HS-27A (cell line): ENCODE results near the gene CXXC4.

ENCODE experiments used
- DNase-seq: peaks from one replicate; pipeline ENCODE4 v3.0.0-alpha.2; 2012; ENCODE audit warnings: low read depth, missing footprints

The CXXC4 gene

DNA sequence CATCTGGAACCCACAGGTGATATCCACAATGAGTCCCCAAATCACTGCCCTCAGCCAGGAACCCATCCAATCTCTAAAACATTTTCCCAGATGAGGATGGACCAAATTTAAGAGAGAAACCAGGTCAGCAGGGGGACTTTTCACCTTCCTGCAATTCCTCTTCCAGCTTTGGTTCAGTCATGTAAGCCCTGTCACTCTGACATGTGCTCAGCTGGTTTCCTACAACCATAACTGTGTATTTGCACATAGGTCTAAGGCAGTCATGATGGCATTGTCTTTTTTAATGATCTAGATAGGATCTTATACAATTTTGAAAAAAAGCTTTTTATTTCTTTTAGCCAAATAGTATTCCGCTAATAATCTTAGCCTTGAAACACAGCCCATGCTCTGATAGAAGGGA, 6.5 kb downstream of the CXXC4 start:
- no peak for DNase-seq

DNA sequence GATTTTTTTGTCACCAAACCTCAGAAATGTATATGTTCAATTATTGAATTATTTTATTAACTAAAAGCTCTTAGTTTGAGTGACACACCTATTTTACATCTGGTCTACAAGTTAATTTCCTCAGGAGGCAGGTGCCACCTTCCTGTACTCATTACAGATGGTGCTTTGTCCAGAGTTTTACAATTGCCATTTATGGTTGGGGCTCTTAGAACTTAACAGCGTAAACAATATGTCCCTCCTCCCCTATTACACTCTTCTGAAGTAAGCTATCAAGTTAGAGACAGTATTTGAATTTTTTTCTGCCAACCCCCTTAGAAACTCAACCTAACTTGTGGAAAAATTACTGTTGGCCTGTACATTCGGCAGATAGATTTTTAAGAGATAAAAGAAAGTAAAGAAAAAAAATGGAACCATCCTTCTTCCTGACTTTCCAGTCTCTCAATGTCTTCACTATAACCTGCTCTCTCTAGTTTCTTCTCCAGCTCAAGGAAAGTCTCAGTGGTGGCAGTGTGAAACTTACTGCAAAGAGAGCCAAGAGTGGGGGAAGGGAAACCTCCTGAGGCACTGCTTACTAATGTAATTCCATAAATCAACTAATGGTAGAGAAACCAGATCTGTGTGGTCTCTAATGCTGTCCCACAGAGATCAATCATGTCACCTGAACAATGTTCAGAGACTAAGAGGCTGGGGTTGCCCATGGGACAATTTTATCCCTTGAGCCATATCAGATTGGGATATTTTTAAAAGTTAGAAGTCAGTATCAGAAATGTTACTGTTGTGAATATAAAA, 7.8 kb downstream of the CXXC4 start:
- no peak for DNase-seq

DNA sequence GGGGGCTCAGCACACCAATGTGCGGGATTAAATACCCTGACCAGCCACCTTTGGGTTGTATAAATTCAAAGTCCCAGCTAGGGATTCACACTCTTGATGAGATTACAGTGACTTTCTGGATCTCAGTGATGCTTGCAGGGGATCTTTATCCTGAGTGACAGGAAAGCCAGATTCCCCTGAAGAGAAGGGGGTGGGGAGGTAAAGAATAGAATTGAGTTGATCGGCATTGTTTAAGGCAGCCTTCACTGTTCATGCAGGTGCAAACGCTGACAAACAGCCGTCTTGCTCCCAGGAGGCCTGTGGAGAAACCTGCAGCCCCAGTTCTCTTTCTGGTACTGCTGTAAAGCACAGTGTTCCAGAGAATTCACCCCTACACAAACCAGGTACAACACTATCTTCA, 19.0 kb downstream of the CXXC4 start:
- no peak for DNase-seq

DNA sequence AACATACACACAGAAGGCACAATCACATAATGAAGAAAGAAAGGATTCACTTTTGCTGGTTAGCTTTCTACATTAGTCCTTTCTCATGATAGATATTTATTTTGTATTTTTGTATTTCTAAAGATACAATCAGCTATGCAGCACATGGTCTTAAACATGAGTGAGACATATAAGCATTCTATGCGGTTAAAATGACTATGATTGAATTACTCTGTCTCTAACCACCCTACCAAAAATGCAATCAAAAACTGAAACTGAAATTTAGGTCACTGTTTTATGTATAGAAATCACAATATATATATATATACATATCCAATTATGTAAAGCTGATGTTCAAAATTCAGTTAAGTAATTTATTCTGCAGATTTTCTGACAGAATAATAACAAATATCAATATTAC, 21.9 kb downstream of the CXXC4 start:
- DNase-seq = no peak

DNA sequence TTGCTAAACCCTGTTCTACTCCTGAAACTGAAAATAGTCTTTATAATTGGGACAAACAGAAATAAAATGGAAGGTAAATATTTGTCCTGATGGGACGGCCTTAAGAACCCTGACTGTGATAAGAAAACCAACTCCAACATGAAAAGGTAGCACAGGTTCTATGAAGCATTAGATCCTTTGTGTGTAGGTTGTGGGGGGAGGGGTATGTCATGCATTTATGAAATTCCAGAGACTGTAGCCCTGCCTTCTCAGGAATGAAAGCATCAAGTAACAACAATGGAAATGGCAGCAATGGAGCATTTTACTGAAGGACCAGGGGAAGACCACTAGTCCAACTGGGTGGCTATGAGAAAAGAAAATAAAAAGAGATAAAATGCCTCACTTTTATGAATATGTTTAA, 23.9 kb downstream of the CXXC4 start:
- DNase-seq = no peak

DNA sequence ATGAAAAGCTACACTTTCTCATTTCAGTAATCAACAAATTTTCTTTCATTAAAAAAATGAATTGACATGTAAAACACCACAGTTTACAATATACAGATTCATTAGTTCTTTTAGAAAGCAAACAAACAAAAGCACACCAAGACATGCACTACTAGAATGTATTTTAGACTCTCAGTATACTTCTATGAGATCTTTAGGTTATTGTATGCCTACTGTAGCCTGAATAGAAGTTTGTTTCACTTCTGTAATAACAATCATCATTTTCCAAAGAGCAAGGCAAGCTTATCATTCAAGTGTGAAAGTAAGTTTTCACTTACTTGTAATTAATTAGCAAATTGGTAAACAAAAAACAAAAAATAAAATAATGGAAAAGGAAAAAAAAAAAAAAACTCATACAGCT, 24.9 kb downstream of the CXXC4 start:
- no peak for DNase-seq

DNA sequence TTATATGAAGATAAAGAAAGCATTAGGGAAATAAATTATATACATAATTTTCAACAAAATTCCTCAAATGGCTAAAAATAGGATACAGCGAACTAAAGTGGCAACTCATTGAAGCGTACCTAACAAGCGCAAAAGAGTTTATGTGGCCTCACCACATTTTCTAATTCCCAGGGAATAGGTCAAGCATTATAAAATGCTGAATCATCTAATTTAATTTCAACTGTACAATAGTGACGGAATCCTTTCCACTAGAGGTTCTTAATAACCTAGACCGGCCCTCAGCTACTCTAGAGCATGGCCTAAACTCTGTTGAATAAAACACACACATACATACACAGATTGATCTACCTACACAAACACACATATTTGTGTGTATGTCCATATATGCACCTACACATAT, 29.1 kb downstream of the CXXC4 start:
- no peak for DNase-seq

DNA sequence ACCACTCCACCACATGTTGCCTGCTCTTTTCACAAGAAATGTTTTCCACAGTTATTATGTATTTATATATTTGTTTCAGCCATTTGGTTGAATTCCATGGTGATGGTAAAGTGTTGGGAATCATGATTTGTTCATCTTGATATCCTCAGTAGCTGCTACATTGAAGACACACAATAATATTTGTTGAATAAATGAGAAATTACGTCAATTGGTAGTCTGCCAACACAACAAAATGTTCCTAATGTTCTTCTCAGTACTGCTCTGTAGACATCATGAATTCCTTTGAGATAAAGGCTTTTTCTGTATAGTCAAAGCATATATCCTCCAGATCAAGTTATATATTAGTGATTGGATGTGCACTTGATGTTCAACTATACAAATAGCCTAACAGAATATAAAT, 29.5 kb downstream of the CXXC4 start:
- no peak for DNase-seq

DNA sequence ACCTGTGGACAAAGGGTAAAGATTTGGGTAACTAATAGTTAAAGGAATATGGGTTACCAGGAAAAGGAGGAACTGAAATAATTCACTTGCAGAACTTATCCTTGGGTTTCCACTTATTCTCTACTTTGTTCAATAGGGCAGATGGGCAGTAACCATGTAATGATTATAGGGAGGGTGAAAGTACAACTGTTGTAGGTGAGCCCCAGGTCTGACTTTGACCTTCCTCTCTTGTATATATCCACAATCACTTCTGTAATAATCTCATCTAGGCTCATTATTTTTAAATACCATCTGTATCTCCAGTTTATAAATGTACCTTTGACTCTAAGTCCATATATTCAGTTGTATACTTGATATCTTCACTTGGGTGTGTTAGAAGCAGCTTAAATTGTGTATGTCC, 32.1 kb downstream of the CXXC4 start:
- no peak for DNase-seq

DNA sequence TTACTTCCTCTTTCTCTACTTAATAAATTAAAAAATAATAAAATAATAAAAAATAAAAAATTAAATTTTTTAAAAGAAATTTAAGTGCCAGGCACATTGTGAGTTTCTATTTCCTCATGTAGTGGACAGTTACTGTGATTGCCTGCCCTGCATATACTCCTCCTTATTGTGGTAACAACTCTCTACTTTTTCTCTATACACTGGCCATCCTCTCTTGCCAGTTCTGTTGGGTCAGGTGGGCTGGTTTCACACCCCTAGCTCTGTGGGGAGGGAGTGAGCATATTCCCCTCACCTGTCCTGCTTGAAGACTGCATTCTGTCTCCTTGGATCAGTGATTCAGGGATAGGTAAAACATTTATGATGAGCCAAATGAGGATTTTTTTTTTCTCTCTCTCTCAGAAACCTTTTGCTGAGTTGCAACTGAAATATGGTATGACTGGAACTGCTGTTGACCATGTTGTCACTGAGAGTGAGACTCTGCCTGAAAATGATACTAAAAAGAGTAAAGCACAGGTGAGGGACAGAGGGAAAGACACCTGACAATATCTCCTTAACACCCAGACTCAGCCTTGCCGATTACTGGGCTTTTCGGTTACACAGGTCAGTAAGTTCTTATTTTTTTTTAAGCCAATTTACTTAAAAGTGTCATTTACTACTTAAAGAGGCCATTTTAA, 37.2 kb downstream of the CXXC4 start:
- no peak for DNase-seq

DNA sequence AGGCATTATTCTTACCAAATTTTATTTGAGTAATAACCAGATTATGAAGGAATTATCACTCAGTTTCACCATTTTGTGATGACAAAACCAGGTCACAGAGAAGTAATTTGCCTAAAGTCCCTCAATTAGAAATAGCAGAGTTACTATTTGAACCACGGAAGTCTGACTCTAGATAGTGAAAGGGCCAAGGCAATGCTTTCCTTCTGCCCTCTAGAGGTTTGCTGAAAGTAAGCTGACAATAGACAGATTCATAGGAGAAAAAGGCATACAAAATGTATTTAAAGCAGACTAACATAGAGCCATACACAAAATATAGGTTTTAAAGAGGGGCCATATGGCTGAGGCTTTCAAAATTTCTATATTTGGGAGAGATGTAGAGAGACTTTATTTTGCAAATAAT, 43.1 kb downstream of the CXXC4 start:
- no peak for DNase-seq

DNA sequence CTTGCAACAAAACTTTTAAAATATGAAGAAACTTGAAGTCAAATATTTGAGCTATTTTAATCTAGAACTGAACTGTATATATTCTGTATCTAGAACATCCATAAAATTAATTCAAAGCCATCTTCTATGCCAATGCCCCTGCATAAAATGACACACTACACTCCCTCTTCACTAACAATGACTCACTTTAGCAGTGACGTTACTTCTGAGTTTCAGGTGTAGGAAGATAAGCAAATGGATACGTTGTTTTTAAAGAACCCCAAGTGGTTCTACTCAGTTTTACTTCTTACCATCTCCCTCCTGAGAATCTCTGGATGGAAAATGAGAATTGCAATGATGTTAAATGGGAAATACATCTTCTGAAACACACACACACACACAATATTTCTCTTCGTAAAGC, 45.2 kb downstream of the CXXC4 start:
- DNase-seq = no peak

DNA sequence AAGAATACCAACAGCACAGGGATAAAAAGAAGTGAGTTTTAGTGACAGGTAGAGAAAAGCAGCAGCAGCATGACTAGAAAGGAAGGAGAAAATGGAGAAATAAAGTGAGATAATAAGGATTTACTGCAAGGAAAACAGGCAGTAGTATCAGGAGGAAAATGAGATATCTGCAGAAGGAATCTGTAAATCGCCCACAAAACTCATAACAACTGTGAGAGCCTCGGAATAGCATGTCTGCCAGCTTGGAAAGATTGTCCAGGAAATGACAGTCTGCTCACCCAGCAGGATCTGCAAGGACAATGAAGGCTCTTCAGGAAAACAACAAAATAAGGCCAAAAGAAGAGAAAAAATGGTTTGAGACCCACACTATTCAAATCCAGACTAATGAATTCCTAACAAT, 47.4 kb downstream of the CXXC4 start:
- DNase-seq = no peak

DNA sequence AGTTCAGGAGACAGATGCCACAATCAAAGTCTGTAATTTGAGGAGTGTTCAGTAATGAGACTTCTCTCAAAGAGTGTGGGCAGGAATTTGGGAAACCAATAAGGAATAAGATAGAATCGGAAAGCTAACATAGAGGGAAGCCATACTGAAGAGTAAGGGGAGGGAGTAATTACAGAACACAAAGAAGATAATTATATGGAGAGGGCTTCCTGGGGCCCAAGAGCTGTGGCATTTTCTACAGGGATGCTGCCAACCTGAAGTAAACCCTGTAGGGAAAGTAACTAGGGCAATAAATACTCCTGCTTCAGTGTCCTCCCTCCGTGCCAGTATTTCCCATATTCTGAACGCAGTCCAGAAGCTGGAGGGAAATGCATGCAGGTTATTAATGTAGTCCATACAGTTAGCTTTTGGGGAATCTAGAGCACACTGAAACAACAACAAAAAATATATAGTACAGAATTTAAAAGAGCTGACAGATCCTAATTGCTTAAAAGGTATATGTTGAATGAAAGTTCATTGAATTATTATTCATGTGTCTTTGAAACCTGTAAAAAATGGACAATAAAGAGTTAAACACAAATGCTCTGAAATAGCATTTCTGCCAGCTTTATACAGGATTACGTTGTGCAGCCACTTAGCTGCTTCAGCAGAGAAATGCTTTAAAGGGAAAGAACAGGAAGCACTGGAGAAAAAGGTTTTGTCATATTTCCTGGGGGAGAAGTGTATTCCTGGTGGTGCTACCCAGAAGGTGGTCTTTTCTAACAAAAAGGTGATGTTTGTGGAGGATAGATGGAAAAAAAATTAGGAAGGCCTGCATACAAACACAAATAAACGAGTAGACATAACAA, 48.0 kb downstream of the CXXC4 start:
- DNase-seq = no peak

DNA sequence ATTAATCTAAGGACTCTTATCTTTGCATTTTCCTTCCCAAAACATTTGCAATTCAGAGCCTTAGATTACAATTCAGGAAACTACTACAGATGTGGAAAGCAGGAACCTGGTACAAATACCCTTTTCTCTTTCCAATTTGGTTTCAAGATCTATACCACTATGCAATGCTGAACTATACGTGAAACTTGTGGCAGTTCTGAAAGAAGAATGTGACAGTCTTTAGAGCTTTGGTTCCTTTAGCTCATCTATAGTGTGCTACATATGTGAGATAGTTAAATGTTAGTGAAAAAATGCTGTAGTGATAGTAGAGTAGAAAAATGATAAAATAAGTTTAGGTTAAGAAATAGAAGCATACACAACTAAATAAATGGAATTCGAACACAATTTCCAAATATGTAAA, 50.0 kb downstream of the CXXC4 start:
- DNase-seq = no peak

DNA sequence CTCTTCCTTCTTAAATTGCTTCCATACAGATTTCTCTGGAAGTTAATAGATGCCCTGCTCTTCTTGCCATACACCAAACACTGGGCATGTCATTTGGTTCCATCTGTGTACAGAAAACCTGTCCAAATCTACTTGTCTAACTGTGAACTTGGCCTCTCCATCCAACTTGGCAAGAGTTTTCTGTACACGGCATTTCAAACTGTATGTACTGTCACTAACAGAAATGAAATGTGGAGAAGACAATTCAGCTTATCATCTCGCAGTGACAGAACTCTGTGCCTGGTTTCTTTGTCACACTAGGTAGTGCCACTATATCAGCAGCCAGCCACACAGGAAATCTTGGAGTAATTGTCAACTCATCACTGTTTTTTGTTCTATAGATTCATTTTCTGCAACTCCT, 58.2 kb downstream of the CXXC4 start:
- no peak for DNase-seq

DNA sequence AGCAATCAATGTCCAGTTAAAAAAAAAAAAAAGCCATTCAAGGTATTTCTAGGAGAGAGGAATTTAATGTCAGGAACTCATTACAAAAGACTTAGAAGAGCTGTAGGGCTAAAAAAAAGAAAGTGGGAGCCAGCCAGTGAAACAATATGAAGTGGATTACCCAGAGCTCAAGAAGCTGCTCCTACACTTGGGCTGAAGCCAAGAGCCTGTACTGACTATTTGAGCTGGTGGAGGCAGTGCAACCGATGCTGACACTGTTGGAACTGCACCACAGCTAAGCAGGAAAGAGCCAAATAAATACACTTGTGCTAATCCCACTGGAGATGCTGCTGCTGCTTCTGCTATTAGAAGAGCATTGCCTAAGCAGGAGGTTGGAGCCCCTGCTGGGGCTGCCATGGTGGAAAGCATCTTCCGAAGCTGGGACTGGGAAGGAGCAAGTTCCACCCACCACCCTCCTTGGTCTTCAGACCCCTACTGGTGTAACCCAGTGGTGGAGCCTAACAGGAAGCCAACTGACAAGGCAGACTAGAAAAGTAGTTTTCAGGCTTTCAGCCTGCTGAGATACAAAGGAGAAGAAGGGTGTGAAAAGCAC, 65.4 kb downstream of the CXXC4 start:
- no peak for DNase-seq

DNA sequence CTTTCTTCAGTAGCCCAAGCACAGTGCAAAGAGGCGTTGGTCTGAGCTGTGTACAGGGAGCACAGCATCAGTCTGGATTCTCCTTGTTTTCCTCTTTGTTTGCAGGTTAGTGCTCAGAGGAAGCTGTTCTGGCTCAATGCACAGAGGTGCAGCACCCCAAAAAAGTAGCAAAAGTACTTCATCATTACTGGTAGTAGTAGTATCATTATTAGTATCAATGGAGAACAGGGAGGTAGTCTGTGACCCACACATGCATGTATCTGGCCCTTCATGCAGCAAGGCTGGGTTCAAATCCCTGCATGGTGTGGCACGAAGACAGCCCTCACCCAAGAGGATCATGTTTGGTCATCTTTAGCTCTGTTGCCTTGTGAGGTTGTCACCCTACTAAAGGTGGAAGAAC, 68.7 kb downstream of the CXXC4 start:
- no peak for DNase-seq

DNA sequence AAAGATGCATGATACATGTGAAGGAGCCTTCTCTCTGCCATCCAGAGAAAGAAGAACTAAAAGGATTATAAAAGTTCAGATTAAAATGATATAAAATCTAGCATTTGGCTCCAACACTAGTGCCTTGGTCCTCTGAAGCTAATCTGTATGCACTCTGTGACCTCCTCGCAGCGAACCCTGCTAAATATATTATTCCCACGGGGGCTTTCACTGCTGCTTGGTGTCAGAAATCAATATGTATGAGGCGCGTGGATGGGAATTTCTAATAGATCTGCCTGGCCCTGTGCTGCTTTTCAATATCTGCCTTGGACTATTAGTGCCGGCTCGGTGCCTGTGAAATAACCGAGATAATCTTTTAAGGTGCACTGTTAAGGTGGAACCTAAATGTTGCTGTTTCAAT, 69.7 kb downstream of the CXXC4 start:
- no peak for DNase-seq

DNA sequence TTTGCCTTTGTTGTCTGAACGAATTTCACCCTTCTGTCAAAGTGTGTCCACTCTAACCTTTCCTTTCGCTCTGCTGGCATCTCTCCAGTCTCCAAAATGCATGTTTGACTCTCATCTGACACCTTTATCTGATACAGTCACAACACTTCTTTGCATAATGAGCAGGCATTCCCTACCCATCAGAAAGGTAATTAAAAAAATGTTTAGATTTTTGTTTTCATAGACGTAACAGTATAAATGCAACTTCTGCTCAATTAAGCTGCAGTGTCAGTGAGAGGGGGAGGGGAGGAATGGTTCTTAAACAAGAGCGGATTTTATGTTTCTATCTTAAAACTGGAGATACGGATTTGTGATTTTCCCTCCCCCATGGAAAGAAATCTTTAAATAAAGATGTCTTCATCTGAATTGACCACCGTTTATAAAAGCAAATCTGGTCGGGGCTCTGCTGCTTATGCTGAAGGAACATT, 70.2 kb downstream of the CXXC4 start:
- no peak for DNase-seq

DNA sequence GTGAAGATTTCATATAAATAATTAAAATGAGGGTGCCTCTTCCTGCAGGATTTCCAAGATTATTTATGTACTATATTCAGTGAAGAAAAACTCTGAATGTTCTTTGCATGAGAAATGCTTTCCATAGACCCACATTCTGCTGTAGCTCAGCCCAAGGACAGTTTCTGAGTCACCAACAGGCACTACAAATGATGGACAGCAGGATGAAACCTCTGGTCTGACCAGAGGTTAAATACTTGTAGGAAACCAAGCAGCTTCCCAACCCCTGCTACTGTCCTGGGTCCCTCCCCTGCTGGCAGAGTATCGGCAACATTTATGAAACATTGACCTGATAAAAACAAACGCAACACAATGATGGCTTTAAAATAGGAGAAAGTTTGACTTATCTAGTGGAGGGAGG, 73.1 kb downstream of the CXXC4 start:
- no peak for DNase-seq

DNA sequence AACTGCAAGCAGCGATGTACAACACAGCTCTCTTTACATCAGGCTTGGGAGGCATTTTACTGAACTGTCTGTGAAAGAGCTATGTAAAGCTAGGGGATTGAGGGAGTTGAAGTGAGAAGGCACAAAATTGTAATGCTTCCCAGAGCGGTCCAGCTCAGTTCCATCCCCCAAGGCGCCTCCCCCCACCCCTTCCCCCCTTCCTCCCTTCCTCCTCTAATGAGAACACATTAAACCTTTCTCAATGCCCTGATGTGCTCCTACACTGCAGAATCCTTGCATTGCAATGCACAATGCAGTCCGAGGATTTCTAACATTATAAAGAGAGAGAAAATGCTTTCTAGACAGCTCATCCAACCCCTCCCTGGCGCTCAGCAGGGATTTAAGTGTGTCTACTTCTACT, 73.9 kb downstream of the CXXC4 start:
- DNase-seq = no peak
